K562 (cell line): ENCODE results near the gene TARS3. TPM values are rescaled to one million over a fixed set of nuclear protein-coding genes. Genes with fewer than 3 reads are reported as not detected.

ENCODE experiments used
- DACH1 ChIP-seq: fragments of 450-650 bp; IDR thresholded peaks from 2 replicates; pipeline ENCODE4 v1.6.1; 2018; ENCODE audit not compliant: partially characterized antibody
- FOS ChIP-seq: IDR thresholded peaks from 3 replicates; pipeline ENCODE4 v1.6.1; 2011; ENCODE audit not compliant: insufficient read length; ENCODE audit errors: extremely low read depth
- FOXK2 ChIP-seq, 2 experiments: fragments of 450-650 bp; IDR thresholded peaks in 1 of 2; conservative IDR thresholded peaks in 1 of 2; 2 replicates each; pipeline ENCODE4 v1.6.1; 2016; ENCODE audit warnings: low read depth in 2 of 2, mild to moderate bottlenecking in 1 of 2
- NCOA2 ChIP-seq, 2 experiments: fragments of 450-650 bp; IDR thresholded peaks; 2 replicates each; pipeline ENCODE4 v1.6.1; 2018; ENCODE audit warnings: mild to moderate bottlenecking in 2 of 2, moderate library complexity in 1 of 2; ENCODE audit not compliant: partially characterized antibody in 2 of 2
- NFYB ChIP-seq: IDR thresholded peaks from 2 replicates; pipeline ENCODE4 v1.6.1; 2011; ENCODE audit warnings: mild to moderate bottlenecking, moderate library complexity; ENCODE audit not compliant: insufficient read length; ENCODE audit errors: extremely low read depth
- POLR2AphosphoS2 ChIP-seq: IDR thresholded peaks from 2 replicates; pipeline ENCODE4 v1.6.1; 2012; ENCODE audit warnings: low read length, improper control_type of control experiment
- SIX5 ChIP-seq, 2 experiments: IDR thresholded peaks; 2 replicates each; pipeline ENCODE4 v1.6.1; 2011; ENCODE audit warnings: low read length in 2 of 2, borderline replicate concordance in 1 of 2, low read depth in 1 of 2, mild to moderate bottlenecking in 1 of 2, moderate library complexity in 1 of 2; ENCODE audit not compliant: insufficient read depth in 1 of 2
- SRSF1 ChIP-seq: fragments of 200-400 bp; formaldehyde crosslinking; IDR thresholded peaks from 2 replicates; pipeline ENCODE4 v1.6.1; 2017; ENCODE audit warnings: mild to moderate bottlenecking, low read depth, low read length, moderate library complexity
- TRIM24 ChIP-seq, 2 experiments: fragments of 450-650 bp; IDR thresholded peaks; 2 replicates each; pipeline ENCODE4 v1.6.1; 2016
- ZNF589 ChIP-seq: fragments of 200-800 bp; sonication (Bioruptor generic); IDR thresholded peaks from 2 replicates; pipeline ENCODE4 v1.6.1; 2016; ENCODE audit warnings: low read depth, missing genetic modification characterization, missing compliant biosample characterization
- polyA plus RNA-seq, 8 experiments: library from polyadenylated mRNA; depleted of rRNA in 4 of 8; stranded (reverse) in 5 of 8; unstranded in 3 of 8; fragments of >200 nt; fragmentation: Nextera tagmentation in 2 of 8; fragmentation: Illumina TruSeq in 1 of 8; extraction: Ambion mirVana in 2 of 8; extraction: Trizol in 1 of 8; gene quantifications; 2 replicates each; pipeline versions ENCODE4 v1.2.1 to v1.2.3, GENCODE V29; 2011 to 2014; ENCODE audit warnings: inconsistent platforms in 1 of 8, missing spikeins in 1 of 8
- total RNA-seq, 7 experiments: library from RNA; depleted of rRNA in 6 of 7; stranded (reverse); fragments of >200 nt in 6 of 7; fragmentation: Illumina TruSeq in 2 of 7; extraction: Trizol in 2 of 7; gene quantifications; 2 replicates each; pipeline versions ENCODE4 v1.2.1 to v1.2.3, GENCODE V29; 2011 to 2021; ENCODE audit warnings: low replicate concordance in 1 of 7
- TF ChIP-seq, protein P1 (sequence below): fragments of 250-450 bp; sonication (Bioruptor Pico); IDR thresholded peaks from 2 replicates; pipeline ENCODE4 v1.9.0; 2021; ENCODE audit warnings: mild to moderate bottlenecking, inconsistent platforms
- TF ChIP-seq, protein P2 (sequence below): fragments of 450-650 bp; IDR thresholded peaks from 2 replicates; pipeline ENCODE4 v1.6.1; 2017; ENCODE audit warnings: antibody characterized with exemption
- TF ChIP-seq, protein P3 (sequence below): sonication (generic); formaldehyde crosslinking; IDR thresholded peaks from 2 replicates; pipeline ENCODE4 v1.8.1; 2023; ENCODE audit warnings: missing genetic modification reagents, mild to moderate bottlenecking, borderline replicate concordance
- TF ChIP-seq, protein P4 (sequence below): sonication (generic); formaldehyde crosslinking; IDR thresholded peaks from 2 replicates; pipeline ENCODE4 v1.9.0; 2022; ENCODE audit warnings: mild to moderate bottlenecking, missing genetic modification reagents

Gene TARS3
- total and polyA plus RNA-seq, 9 of the 15 experiments (the other 6 are each of a cell fraction or from before 2014, with no cell fraction given), result 2.1 to 14.7 (median 9.8) TPM

DNA sequence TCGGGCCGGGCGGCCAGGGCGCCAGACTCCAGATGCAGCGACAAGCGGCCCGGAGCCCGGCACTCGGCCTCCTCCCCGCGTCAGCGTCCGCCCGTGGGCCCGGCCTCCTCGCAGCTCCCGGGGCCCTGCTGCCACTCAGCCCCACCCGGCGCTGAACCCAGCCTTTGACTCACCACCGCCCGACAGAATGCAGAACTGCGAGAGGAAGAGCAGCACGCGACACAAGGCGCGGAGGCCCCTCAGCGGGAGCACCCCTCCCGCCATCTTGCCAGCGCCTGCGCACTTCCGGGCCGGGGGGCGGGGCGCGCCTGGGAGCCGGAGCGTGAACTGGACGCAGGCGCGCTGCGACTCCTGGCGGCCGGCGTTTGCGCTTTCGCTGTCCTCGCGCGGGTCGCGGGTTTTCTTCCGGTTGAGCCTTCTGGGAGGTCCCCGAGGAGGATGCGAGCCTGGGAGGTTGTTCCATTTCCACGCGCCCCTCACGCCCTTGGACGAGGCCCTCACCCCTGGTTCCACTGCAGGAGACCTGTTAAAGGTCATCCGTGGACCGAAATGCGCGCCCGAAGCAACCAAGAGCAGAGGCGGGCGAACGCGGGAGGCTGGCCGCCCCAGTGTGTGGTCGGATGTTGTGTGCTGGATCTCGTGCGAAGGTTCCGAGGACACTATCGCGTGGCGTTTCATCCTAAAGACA lies 72.0 kb downstream of the TARS3 start, which contains the start of gene TM2D3 (continued):
- TF ChIP-seq, protein P1, sequence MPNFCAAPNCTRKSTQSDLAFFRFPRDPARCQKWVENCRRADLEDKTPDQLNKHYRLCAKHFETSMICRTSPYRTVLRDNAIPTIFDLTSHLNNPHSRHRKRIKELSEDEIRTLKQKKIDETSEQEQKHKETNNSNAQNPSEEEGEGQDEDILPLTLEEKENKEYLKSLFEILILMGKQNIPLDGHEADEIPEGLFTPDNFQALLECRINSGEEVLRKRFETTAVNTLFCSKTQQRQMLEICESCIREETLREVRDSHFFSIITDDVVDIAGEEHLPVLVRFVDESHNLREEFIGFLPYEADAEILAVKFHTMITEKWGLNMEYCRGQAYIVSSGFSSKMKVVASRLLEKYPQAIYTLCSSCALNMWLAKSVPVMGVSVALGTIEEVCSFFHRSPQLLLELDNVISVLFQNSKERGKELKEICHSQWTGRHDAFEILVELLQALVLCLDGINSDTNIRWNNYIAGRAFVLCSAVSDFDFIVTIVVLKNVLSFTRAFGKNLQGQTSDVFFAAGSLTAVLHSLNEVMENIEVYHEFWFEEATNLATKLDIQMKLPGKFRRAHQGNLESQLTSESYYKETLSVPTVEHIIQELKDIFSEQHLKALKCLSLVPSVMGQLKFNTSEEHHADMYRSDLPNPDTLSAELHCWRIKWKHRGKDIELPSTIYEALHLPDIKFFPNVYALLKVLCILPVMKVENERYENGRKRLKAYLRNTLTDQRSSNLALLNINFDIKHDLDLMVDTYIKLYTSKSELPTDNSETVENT (CRISPR knock-in tag), result peak; percentile 54; the same call in 1 of the 2 replicates
- TF ChIP-seq FOS, result no peak
- TF ChIP-seq NCOA2 (IDR thresholded peaks at IDR 0.05; ENCODE audit: partially characterized antibody in 2 of 2), result no peak
- no peak for TF ChIP-seq SRSF1
- TF ChIP-seq SIX5 (IDR thresholded peaks at IDR 0.05; ENCODE audit: borderline replicate concordance in 1 of 2, insufficient read depth in 1 of 2, low read depth in 1 of 2, low read length in 2 of 2), result peak; percentile 35 to 37; a peak in 2 of 4 replicates
- TF ChIP-seq NFYB, result no peak
- TF ChIP-seq, protein P2, sequence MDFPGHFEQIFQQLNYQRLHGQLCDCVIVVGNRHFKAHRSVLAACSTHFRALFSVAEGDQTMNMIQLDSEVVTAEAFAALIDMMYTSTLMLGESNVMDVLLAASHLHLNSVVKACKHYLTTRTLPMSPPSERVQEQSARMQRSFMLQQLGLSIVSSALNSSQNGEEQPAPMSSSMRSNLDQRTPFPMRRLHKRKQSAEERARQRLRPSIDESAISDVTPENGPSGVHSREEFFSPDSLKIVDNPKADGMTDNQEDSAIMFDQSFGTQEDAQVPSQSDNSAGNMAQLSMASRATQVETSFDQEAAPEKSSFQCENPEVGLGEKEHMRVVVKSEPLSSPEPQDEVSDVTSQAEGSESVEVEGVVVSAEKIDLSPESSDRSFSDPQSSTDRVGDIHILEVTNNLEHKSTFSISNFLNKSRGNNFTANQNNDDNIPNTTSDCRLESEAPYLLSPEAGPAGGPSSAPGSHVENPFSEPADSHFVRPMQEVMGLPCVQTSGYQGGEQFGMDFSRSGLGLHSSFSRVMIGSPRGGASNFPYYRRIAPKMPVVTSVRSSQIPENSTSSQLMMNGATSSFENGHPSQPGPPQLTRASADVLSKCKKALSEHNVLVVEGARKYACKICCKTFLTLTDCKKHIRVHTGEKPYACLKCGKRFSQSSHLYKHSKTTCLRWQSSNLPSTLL, result no peak
- peak; percentile 35 to 38; a peak in 3 of 4 replicates for TF ChIP-seq FOXK2 (conservative IDR thresholded peaks at IDR 0.05 in 1 of 2, IDR thresholded peaks at IDR 0.05 in 1 of 2; ENCODE audit: low read depth in 2 of 2)
- no peak for TF ChIP-seq ZNF589 (CRISPR knock-in tag)
- TF ChIP-seq DACH1, result no peak
- TF ChIP-seq TRIM24 (IDR thresholded peaks at IDR 0.05), result no peak; a peak in 1 of 4 replicates
- TF ChIP-seq, protein P3, sequence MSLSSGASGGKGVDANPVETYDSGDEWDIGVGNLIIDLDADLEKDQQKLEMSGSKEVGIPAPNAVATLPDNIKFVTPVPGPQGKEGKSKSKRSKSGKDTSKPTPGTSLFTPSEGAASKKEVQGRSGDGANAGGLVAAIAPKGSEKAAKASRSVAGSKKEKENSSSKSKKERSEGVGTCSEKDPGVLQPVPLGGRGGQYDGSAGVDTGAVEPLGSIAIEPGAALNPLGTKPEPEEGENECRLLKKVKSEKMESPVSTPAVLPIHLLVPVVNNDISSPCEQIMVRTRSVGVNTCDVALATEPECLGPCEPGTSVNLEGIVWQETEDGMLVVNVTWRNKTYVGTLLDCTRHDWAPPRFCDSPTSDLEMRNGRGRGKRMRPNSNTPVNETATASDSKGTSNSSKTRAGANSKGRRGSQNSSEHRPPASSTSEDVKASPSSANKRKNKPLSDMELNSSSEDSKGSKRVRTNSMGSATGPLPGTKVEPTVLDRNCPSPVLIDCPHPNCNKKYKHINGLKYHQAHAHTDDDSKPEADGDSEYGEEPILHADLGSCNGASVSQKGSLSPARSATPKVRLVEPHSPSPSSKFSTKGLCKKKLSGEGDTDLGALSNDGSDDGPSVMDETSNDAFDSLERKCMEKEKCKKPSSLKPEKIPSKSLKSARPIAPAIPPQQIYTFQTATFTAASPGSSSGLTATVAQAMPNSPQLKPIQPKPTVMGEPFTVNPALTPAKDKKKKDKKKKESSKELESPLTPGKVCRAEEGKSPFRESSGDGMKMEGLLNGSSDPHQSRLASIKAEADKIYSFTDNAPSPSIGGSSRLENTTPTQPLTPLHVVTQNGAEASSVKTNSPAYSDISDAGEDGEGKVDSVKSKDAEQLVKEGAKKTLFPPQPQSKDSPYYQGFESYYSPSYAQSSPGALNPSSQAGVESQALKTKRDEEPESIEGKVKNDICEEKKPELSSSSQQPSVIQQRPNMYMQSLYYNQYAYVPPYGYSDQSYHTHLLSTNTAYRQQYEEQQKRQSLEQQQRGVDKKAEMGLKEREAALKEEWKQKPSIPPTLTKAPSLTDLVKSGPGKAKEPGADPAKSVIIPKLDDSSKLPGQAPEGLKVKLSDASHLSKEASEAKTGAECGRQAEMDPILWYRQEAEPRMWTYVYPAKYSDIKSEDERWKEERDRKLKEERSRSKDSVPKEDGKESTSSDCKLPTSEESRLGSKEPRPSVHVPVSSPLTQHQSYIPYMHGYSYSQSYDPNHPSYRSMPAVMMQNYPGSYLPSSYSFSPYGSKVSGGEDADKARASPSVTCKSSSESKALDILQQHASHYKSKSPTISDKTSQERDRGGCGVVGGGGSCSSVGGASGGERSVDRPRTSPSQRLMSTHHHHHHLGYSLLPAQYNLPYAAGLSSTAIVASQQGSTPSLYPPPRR (CRISPR knock-in tag), result no peak; the same call in none of the 2 replicates
- TF ChIP-seq, protein P4, sequence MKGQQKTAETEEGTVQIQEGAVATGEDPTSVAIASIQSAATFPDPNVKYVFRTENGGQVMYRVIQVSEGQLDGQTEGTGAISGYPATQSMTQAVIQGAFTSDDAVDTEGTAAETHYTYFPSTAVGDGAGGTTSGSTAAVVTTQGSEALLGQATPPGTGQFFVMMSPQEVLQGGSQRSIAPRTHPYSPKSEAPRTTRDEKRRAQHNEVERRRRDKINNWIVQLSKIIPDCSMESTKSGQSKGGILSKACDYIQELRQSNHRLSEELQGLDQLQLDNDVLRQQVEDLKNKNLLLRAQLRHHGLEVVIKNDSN, result no peak
- TF ChIP-seq POLR2AphosphoS2, result no peak
